HepG2 (cell line): Measurements from ENCODE around the gene MEA1. TPM values are rescaled to one million over a fixed set of nuclear protein-coding genes. Genes with fewer than 3 reads are reported as not detected.

Source experiments
- ARID2 ChIP-seq: sonication (generic); formaldehyde crosslinking; IDR thresholded peaks from 2 replicates; pipeline ENCODE4 v1.8.1; 2022; ENCODE audit warnings: mild to moderate bottlenecking, missing genetic modification reagents, borderline replicate concordance
- GATA4 ChIP-seq: sonication (generic); IDR thresholded peaks from 2 replicates; pipeline ENCODE4 v1.6.1; 2016; ENCODE audit warnings: antibody characterized with exemption, low read depth, borderline replicate concordance
- HNF1B ChIP-seq: sonication (generic); formaldehyde crosslinking; IDR thresholded peaks from 2 replicates; pipeline ENCODE4 v1.5.1; 2020; ENCODE audit warnings: mild to moderate bottlenecking, moderate library complexity, missing genetic modification reagents
- MXD3 ChIP-seq: IDR thresholded peaks from 2 replicates; pipeline ENCODE4 v1.6.1; 2016; ENCODE audit warnings: mild to moderate bottlenecking, missing biosample characterization, missing genetic modification reagents
- NFATC3 ChIP-seq: sonication (generic); formaldehyde crosslinking; IDR thresholded peaks from 2 replicates; pipeline ENCODE4 v1.5.1; 2020; ENCODE audit warnings: mild to moderate bottlenecking, missing genetic modification reagents
- NR0B2 ChIP-seq: sonication (generic); formaldehyde crosslinking; IDR thresholded peaks from 2 replicates; pipeline ENCODE4 v1.4.0; 2020; ENCODE audit warnings: mild to moderate bottlenecking, missing genetic modification reagents
- PHF8 ChIP-seq: sonication (generic); formaldehyde crosslinking; IDR thresholded peaks from 2 replicates; pipeline ENCODE4 v1.5.0; 2020; ENCODE audit warnings: missing genetic modification reagents
- SAP130 ChIP-seq: IDR thresholded peaks from 2 replicates; pipeline ENCODE4 v1.6.1; 2016; ENCODE audit warnings: low read depth
- SMARCC2 ChIP-seq: fragments of 450-650 bp; IDR thresholded peaks from 2 replicates; pipeline ENCODE4 v1.6.1; 2017; ENCODE audit warnings: antibody characterized with exemption, mild to moderate bottlenecking
- ZFP36 ChIP-seq: fragments of 150-350 bp; IDR thresholded peaks from 2 replicates; pipeline ENCODE4 v1.6.1; 2018; ENCODE audit warnings: borderline replicate concordance, low read length, low read depth; ENCODE audit not compliant: partially characterized antibody
- ZMAT5 ChIP-seq: sonication (generic); formaldehyde crosslinking; IDR thresholded peaks from 2 replicates; pipeline ENCODE4 v1.5.0; 2020; ENCODE audit warnings: mild to moderate bottlenecking, low read depth, missing genetic modification reagents, borderline replicate concordance
- ZNF30 ChIP-seq: sonication (generic); formaldehyde crosslinking; IDR thresholded peaks from 2 replicates; pipeline ENCODE4 v1.5.0; 2020; ENCODE audit warnings: mild to moderate bottlenecking, missing genetic modification reagents
- ZNF616 ChIP-seq: sonication (generic); formaldehyde crosslinking; IDR thresholded peaks from 2 replicates; pipeline ENCODE4 v1.5.0; 2020; ENCODE audit warnings: low read depth, mild to moderate bottlenecking, missing genetic modification reagents
- ZNF704 ChIP-seq: sonication (generic); formaldehyde crosslinking; IDR thresholded peaks from 2 replicates; pipeline ENCODE4 v1.8.1; 2023; ENCODE audit warnings: mild to moderate bottlenecking, inconsistent platforms, moderate library complexity, missing genetic modification reagents, borderline replicate concordance
- ZNF816 ChIP-seq: sonication (generic); formaldehyde crosslinking; IDR thresholded peaks from 2 replicates; pipeline ENCODE4 v1.8.0; 2022; ENCODE audit warnings: missing genetic modification reagents, mild to moderate bottlenecking, borderline replicate concordance
- polyA plus RNA-seq, 8 experiments: library from polyadenylated mRNA; depleted of rRNA in 3 of 8; stranded (reverse) in 7 of 8; unstranded in 1 of 8; fragments of >200 nt; fragmentation: Illumina TruSeq in 4 of 8; extraction: Trizol in 4 of 8; gene quantifications; 2 replicates each; pipeline versions ENCODE4 v1.2.1 to v1.2.3, GENCODE V29; 2011 to 2016; ENCODE audit warnings: low read depth in 4 of 8, missing spikeins in 1 of 8, mixed read lengths in 1 of 8; ENCODE audit not compliant: insufficient read depth in 1 of 8
- total RNA-seq, 5 experiments: library from RNA; depleted of rRNA; stranded (reverse); fragments of >200 nt; fragmentation: Illumina TruSeq; extraction: Trizol; gene quantifications; 2 replicates each; pipeline ENCODE4 v1.2.3, GENCODE V29; 2016; ENCODE audit warnings: low read depth in 1 of 5
- TF ChIP-seq, protein P1 (sequence below): sonication (generic); formaldehyde crosslinking; IDR thresholded peaks from 2 replicates; pipeline ENCODE4 v1.5.1; 2020; ENCODE audit warnings: mild to moderate bottlenecking, missing genetic modification reagents, borderline replicate concordance
- TF ChIP-seq, protein P2 (sequence below): sonication (generic); formaldehyde crosslinking; IDR thresholded peaks from 2 replicates; pipeline ENCODE4 v1.5.1; 2020; ENCODE audit warnings: missing genetic modification reagents, mild to moderate bottlenecking, borderline replicate concordance

Gene MEA1
- total and polyA plus RNA-seq, 2 of the 13 experiments (the other 11 are each of a cell fraction or from before 2014, with no cell fraction given): 75.6 to 86.2 TPM

GRCh38 chr6:43013843-43014433 is at the start of gene MEA1, which contains the start of gene KLHDC3 (continued):
- TF ChIP-seq, protein P1, sequence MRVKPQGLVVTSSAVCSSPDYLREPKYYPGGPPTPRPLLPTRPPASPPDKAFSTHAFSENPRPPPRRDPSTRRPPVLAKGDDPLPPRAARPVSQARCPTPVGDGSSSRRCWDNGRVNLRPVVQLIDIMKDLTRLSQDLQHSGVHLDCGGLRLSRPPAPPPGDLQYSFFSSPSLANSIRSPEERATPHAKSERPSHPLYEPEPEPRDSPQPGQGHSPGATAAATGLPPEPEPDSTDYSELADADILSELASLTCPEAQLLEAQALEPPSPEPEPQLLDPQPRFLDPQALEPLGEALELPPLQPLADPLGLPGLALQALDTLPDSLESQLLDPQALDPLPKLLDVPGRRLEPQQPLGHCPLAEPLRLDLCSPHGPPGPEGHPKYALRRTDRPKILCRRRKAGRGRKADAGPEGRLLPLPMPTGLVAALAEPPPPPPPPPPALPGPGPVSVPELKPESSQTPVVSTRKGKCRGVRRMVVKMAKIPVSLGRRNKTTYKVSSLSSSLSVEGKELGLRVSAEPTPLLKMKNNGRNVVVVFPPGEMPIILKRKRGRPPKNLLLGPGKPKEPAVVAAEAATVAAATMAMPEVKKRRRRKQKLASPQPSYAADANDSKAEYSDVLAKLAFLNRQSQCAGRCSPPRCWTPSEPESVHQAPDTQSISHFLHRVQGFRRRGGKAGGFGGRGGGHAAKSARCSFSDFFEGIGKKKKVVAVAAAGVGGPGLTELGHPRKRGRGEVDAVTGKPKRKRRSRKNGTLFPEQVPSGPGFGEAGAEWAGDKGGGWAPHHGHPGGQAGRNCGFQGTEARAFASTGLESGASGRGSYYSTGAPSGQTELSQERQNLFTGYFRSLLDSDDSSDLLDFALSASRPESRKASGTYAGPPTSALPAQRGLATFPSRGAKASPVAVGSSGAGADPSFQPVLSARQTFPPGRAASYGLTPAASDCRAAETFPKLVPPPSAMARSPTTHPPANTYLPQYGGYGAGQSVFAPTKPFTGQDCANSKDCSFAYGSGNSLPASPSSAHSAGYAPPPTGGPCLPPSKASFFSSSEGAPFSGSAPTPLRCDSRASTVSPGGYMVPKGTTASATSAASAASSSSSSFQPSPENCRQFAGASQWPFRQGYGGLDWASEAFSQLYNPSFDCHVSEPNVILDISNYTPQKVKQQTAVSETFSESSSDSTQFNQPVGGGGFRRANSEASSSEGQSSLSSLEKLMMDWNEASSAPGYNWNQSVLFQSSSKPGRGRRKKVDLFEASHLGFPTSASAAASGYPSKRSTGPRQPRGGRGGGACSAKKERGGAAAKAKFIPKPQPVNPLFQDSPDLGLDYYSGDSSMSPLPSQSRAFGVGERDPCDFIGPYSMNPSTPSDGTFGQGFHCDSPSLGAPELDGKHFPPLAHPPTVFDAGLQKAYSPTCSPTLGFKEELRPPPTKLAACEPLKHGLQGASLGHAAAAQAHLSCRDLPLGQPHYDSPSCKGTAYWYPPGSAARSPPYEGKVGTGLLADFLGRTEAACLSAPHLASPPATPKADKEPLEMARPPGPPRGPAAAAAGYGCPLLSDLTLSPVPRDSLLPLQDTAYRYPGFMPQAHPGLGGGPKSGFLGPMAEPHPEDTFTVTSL (CRISPR knock-in tag): no peak
- peak; percentile 74; the same call in 1 of the 2 replicates for TF ChIP-seq NR0B2
- TF ChIP-seq ZNF616: peak; percentile 68; the same call in 1 of the 2 replicates
- peak; percentile 77 for TF ChIP-seq PHF8 (CRISPR knock-in tag)
- TF ChIP-seq ZNF704 (CRISPR knock-in tag): 0 out of 2 replicates have a peak, but pooled peaks have one; percentile 60
- TF ChIP-seq SMARCC2: no peak
- TF ChIP-seq ZNF30: no peak
- TF ChIP-seq HNF1B (CRISPR knock-in tag): peak; percentile 96
- TF ChIP-seq, protein P2, sequence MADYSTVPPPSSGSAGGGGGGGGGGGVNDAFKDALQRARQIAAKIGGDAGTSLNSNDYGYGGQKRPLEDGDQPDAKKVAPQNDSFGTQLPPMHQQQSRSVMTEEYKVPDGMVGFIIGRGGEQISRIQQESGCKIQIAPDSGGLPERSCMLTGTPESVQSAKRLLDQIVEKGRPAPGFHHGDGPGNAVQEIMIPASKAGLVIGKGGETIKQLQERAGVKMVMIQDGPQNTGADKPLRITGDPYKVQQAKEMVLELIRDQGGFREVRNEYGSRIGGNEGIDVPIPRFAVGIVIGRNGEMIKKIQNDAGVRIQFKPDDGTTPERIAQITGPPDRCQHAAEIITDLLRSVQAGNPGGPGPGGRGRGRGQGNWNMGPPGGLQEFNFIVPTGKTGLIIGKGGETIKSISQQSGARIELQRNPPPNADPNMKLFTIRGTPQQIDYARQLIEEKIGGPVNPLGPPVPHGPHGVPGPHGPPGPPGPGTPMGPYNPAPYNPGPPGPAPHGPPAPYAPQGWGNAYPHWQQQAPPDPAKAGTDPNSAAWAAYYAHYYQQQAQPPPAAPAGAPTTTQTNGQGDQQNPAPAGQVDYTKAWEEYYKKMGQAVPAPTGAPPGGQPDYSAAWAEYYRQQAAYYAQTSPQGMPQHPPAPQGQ (CRISPR knock-in tag): no peak
- no peak for TF ChIP-seq ZFP36
- TF ChIP-seq ZMAT5 (CRISPR knock-in tag): no peak
- no peak for TF ChIP-seq NFATC3 (CRISPR knock-in tag)
- no peak for TF ChIP-seq MXD3 (CRISPR knock-in tag)
- TF ChIP-seq SAP130 (CRISPR knock-in tag): peak; percentile 99
- no peak for TF ChIP-seq ZNF816
- no peak for TF ChIP-seq ARID2 (CRISPR knock-in tag)
- TF ChIP-seq GATA4: no peak
